ENCODE data around the gene SLC30A10. TPM values are rescaled to one million over a fixed set of nuclear protein-coding genes. Genes with fewer than 3 reads are reported as not detected.
"Not testable (repeated sequence)": the region's sequence is repeated elsewhere in the genome, so short reads cannot be mapped to it uniquely, and the experiment has no call there.

Gene SLC30A10
- total RNA-seq, 1 donor from 2014 or later, result 1.0 TPM

GRCh38 chr1:219900882-219901281 lies 27.5 kb downstream of the SLC30A10 start:
- H3K27me3 ChIP-seq (ENCODE audit: control insufficient read depth in 3 of 3, insufficient read depth in 3 of 3, low read length in 3 of 3), result no peaks in the 10 kb centered on the region
- no peaks in the 10 kb centered on the region for H3K9me3 ChIP-seq (ENCODE audit: control insufficient read depth in 3 of 3, low read length in 3 of 3)
- no peaks in the 10 kb centered on the region for H3K4me1 ChIP-seq (ENCODE audit: control insufficient read depth in 3 of 3, insufficient read depth in 3 of 3, low read length in 3 of 3)
- H3K27ac ChIP-seq (ENCODE audit: low read depth, low read length), result no peak overlapping the region
- H3K36me3 ChIP-seq (ENCODE audit: control insufficient read depth in 3 of 3, insufficient read depth in 3 of 3, low read length in 3 of 3), result no peaks in the 10 kb centered on the region
- H3K9ac ChIP-seq (ENCODE audit: low read depth in 1 of 3, low read length in 3 of 3), result no peak overlapping the region
- no peak overlapping the region for H3K4me3 ChIP-seq (ENCODE audit: low read length in 3 of 3)

DNA sequence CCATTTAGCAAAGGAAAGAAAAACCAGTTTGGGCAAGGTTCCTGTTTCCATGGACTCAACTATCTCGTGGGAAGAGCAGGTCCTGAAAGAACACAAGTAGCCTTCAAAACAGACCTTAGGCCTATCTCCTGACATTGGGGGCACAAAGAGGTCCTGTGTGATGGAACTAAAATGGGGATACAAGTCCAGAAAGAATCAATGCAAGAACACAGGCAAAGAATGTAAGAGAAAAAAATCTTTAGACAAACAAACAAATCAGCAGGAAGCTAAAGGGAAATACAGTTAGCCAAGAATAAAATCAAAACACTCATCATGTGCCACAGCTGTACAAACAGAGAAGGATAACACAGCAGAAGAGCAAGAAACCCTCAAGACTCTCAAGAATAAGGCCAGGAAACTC lies 28.2 kb downstream of the SLC30A10 start:
- Histone ChIP-seq H3K27me3 (ENCODE audit: control insufficient read depth in 3 of 3, insufficient read depth in 3 of 3, low read length in 3 of 3) (no peaks in the 10 kb centered on the region), H3K27ac (ENCODE audit: low read depth, low read length) (no peak overlapping the region), H3K4me3 (ENCODE audit: low read length in 3 of 3) (no peak overlapping the region), H3K36me3 (ENCODE audit: control insufficient read depth in 3 of 3, insufficient read depth in 3 of 3, low read length in 3 of 3) (no peaks in the 10 kb centered on the region), H3K9ac (ENCODE audit: low read depth in 1 of 3, low read length in 3 of 3) (no peak overlapping the region), H3K4me1 (ENCODE audit: control insufficient read depth in 3 of 3, insufficient read depth in 3 of 3, low read length in 3 of 3) (no peaks in the 10 kb centered on the region), H3K9me3 (ENCODE audit: control insufficient read depth in 3 of 3, low read length in 3 of 3) (no peaks in the 10 kb centered on the region)

- no peaks in the 10 kb centered on the region for H3K27me3 ChIP-seq (ENCODE audit: control insufficient read depth in 3 of 3, insufficient read depth in 3 of 3, low read length in 3 of 3)
- no peaks in the 10 kb centered on the region for H3K36me3 ChIP-seq (ENCODE audit: control insufficient read depth in 3 of 3, insufficient read depth in 3 of 3, low read length in 3 of 3)
- H3K9ac ChIP-seq (ENCODE audit: low read depth in 1 of 3, low read length in 3 of 3), result no peak overlapping the region
- no peak overlapping the region for H3K27ac ChIP-seq (ENCODE audit: low read depth, low read length)
- H3K4me1 ChIP-seq (ENCODE audit: control insufficient read depth in 3 of 3, insufficient read depth in 3 of 3, low read length in 3 of 3), result no peaks in the 10 kb centered on the region
- no peaks in the 10 kb centered on the region for H3K9me3 ChIP-seq (ENCODE audit: control insufficient read depth in 3 of 3, low read length in 3 of 3)
- no peak overlapping the region for H3K4me3 ChIP-seq (ENCODE audit: low read length in 3 of 3)
These were observed 30.0 kb downstream of the SLC30A10 start for GRCh38 chr1:219898375-219898774.

DNA sequence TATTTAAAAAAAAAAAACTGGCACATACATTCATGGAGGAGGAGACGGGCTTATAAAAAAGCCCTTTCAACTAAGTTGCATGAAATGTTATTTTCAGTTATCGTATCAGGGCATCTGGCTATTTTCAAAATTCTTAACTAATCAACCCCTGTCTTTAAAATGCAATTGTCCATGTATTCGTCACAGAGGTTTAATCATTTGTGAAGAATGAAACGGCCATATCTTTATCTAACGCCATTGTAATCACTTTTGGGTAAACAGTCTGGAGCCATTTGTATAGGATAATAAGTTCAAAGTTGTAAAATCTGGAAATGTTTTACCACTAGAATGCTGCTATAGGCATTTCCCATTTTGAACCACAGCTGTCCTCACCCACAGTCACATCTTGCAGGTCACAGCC lies 30.4 kb downstream of the SLC30A10 start:
- H3K4me1 ChIP-seq (ENCODE audit: control insufficient read depth in 3 of 3, insufficient read depth in 3 of 3, low read length in 3 of 3), result no peaks in the 10 kb centered on the region
- H3K9me3 ChIP-seq (ENCODE audit: control insufficient read depth in 3 of 3, low read length in 3 of 3), result no peaks in the 10 kb centered on the region
- H3K27ac ChIP-seq (ENCODE audit: low read depth, low read length), result no peak overlapping the region
- no peak overlapping the region for H3K9ac ChIP-seq (ENCODE audit: low read depth in 1 of 3, low read length in 3 of 3)
- no peaks in the 10 kb centered on the region for H3K36me3 ChIP-seq (ENCODE audit: control insufficient read depth in 3 of 3, insufficient read depth in 3 of 3, low read length in 3 of 3)
- H3K27me3 ChIP-seq (ENCODE audit: control insufficient read depth in 3 of 3, insufficient read depth in 3 of 3, low read length in 3 of 3), result no peaks in the 10 kb centered on the region
- no peak overlapping the region for H3K4me3 ChIP-seq (ENCODE audit: low read length in 3 of 3)

DNA sequence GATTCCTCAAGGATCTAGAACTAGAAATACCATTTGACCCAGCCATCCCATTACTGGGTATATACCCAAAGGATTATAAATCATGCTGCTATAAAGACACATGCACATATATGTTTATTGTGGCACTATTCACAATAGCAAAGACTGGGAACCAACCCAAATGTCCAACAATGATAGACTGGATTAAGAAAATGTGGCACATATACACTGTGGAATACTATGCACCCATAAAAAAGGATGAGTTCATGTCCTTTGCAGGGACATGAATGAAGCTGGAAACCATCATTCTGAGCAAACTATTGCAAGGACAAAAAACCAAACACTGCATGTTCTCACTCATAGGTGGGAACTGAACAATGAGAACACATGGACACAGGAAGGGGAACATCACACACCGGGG lies 36.1 kb downstream of the SLC30A10 start:
- H3K4me3 ChIP-seq (ENCODE audit: low read length in 3 of 3); H3K9ac ChIP-seq (ENCODE audit: low read depth in 1 of 3, low read length in 3 of 3); H3K9me3 ChIP-seq (ENCODE audit: control insufficient read depth in 3 of 3, low read length in 3 of 3); H3K36me3 ChIP-seq (ENCODE audit: control insufficient read depth in 3 of 3, insufficient read depth in 3 of 3, low read length in 3 of 3); H3K27me3 ChIP-seq (ENCODE audit: control insufficient read depth in 3 of 3, insufficient read depth in 3 of 3, low read length in 3 of 3); H3K27ac ChIP-seq (ENCODE audit: low read depth, low read length); H3K4me1 ChIP-seq (ENCODE audit: control insufficient read depth in 3 of 3, insufficient read depth in 3 of 3, low read length in 3 of 3): not testable (repeated sequence)

DNA sequence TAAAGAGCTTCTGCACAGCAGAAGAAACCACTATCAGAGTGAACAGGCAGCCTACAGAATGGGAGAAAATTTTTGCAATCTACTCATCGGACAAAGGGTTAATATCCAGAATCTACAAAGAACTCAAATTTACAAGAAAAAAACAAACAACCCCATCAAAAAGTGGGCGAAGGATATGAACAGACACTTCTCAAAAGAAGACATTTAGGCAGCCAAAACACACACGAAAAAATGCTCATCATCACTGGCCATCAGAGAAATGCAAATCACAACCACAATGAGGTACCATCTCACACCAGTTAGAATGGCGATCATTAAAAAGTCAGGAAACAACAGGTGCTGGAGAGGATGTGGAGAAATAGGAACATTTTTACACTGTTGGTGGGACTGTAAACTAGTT lies 36.5 kb downstream of the SLC30A10 start:
- not testable (repeated sequence) for H3K4me1 ChIP-seq (ENCODE audit: control insufficient read depth in 3 of 3, insufficient read depth in 3 of 3, low read length in 3 of 3); H3K36me3 ChIP-seq (ENCODE audit: control insufficient read depth in 3 of 3, insufficient read depth in 3 of 3, low read length in 3 of 3); H3K27me3 ChIP-seq (ENCODE audit: control insufficient read depth in 3 of 3, insufficient read depth in 3 of 3, low read length in 3 of 3); H3K9ac ChIP-seq (ENCODE audit: low read depth in 1 of 3, low read length in 3 of 3); H3K9me3 ChIP-seq (ENCODE audit: control insufficient read depth in 3 of 3, low read length in 3 of 3); H3K4me3 ChIP-seq (ENCODE audit: low read length in 3 of 3); H3K27ac ChIP-seq (ENCODE audit: low read depth, low read length)

DNA sequence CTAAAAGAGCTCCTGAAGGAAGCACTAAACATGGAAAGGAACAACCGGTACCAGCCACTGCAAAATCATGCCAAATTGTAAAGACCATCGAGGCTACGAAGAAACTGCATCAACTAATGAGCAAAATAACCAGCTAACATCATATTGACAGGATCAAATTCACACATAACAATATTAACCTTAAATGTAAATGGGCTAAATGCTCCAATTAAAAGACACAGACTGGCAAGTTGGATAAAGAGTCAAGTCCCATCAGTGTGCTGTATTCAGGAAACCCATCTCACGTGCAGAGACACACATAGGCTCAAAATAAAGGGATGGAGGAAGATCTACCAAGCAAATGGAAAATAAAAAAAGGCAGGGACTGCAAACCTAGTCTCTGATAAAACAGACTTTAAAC lies 39.7 kb downstream of the SLC30A10 start:
- H3K4me3 ChIP-seq (ENCODE audit: low read length in 3 of 3); H3K9me3 ChIP-seq (ENCODE audit: control insufficient read depth in 3 of 3, low read length in 3 of 3); H3K9ac ChIP-seq (ENCODE audit: low read depth in 1 of 3, low read length in 3 of 3); H3K36me3 ChIP-seq (ENCODE audit: control insufficient read depth in 3 of 3, insufficient read depth in 3 of 3, low read length in 3 of 3); H3K27me3 ChIP-seq (ENCODE audit: control insufficient read depth in 3 of 3, insufficient read depth in 3 of 3, low read length in 3 of 3); H3K27ac ChIP-seq (ENCODE audit: low read depth, low read length); H3K4me1 ChIP-seq (ENCODE audit: control insufficient read depth in 3 of 3, insufficient read depth in 3 of 3, low read length in 3 of 3): not testable (repeated sequence)

DNA sequence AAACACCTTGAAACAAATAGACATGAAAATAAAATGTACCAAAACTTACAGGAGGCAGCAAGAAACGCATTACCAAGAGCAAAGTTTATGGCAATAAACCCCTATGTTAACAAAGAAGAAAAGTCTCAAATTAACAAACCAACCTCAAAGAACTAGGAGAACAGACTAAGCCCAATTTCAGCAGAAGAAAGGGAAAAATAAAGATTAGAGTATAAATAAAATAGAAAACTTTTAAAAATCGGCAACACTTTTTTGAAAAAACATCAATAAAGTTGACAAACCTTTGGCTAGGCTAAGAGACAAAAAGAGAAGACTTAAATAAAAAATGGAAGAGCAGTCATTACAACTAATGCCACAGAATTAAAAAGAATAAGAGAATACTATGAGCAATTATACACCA lies 42.7 kb downstream of the SLC30A10 start:
- no peak overlapping the region for H3K9ac ChIP-seq (ENCODE audit: low read depth in 1 of 3, low read length in 3 of 3)
- H3K9me3 ChIP-seq (ENCODE audit: control insufficient read depth in 3 of 3, low read length in 3 of 3), result peaks cover 0 to 2% (median 0%) of the 10 kb centered on the region in 3 donors
- no peaks in the 10 kb centered on the region for H3K36me3 ChIP-seq (ENCODE audit: control insufficient read depth in 3 of 3, insufficient read depth in 3 of 3, low read length in 3 of 3)
- no peak overlapping the region for H3K4me3 ChIP-seq (ENCODE audit: low read length in 3 of 3)
- H3K27me3 ChIP-seq (ENCODE audit: control insufficient read depth in 3 of 3, insufficient read depth in 3 of 3, low read length in 3 of 3), result no peaks in the 10 kb centered on the region
- H3K4me1 ChIP-seq (ENCODE audit: control insufficient read depth in 3 of 3, insufficient read depth in 3 of 3, low read length in 3 of 3), result no peaks in the 10 kb centered on the region
- no peak overlapping the region for H3K27ac ChIP-seq (ENCODE audit: low read depth, low read length)

GRCh38 chr1:219883400-219884332 lies 44.7 kb downstream of the SLC30A10 start:
- H3K27me3 ChIP-seq (ENCODE audit: control insufficient read depth in 3 of 3, insufficient read depth in 3 of 3, low read length in 3 of 3), result no peaks in the 10 kb centered on the region
- H3K36me3 ChIP-seq (ENCODE audit: control insufficient read depth in 3 of 3, insufficient read depth in 3 of 3, low read length in 3 of 3), result no peaks in the 10 kb centered on the region
- H3K4me3 ChIP-seq (ENCODE audit: low read length in 3 of 3), result no peak overlapping the region
- H3K9me3 ChIP-seq (ENCODE audit: control insufficient read depth in 3 of 3, low read length in 3 of 3), result peaks cover 0 to 2% (median 0%) of the 10 kb centered on the region in 3 donors
- H3K4me1 ChIP-seq (ENCODE audit: control insufficient read depth in 3 of 3, insufficient read depth in 3 of 3, low read length in 3 of 3), result no peaks in the 10 kb centered on the region
- no peak overlapping the region for H3K9ac ChIP-seq (ENCODE audit: low read depth in 1 of 3, low read length in 3 of 3)
- no peak overlapping the region for H3K27ac ChIP-seq (ENCODE audit: low read depth, low read length)

DNA sequence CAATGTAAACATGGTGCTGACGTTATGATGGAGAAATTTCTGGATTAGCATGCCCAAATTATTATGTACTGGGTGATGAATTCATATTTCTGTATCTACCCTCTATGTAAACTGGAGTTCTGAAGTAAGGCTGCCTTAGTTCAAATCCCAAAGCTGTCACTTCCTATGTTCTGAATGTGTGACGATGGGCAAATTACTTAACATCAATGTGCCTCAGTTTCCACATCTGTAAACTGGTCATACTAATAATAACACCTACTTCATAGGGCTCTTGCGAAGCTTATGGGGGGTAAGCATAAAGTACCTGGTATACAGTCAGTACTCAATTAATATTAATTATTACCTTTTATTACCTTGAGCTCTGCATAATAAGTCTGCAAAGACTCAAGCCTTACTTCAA lies 45.6 kb downstream of the SLC30A10 start:
- Histone ChIP-seq H3K9ac (ENCODE audit: low read depth in 1 of 3, low read length in 3 of 3) (no peak overlapping the region), H3K4me3 (ENCODE audit: low read length in 3 of 3) (no peak overlapping the region), H3K9me3 (ENCODE audit: control insufficient read depth in 3 of 3, low read length in 3 of 3) (peaks cover 0 to 2% (median 0%) of the 10 kb centered on the region in 3 donors), H3K27me3 (ENCODE audit: control insufficient read depth in 3 of 3, insufficient read depth in 3 of 3, low read length in 3 of 3) (no peaks in the 10 kb centered on the region), H3K36me3 (ENCODE audit: control insufficient read depth in 3 of 3, insufficient read depth in 3 of 3, low read length in 3 of 3) (no peaks in the 10 kb centered on the region), H3K27ac (ENCODE audit: low read depth, low read length) (no peak overlapping the region), H3K4me1 (ENCODE audit: control insufficient read depth in 3 of 3, insufficient read depth in 3 of 3, low read length in 3 of 3) (no peaks in the 10 kb centered on the region)

All from skeletal muscle tissue (tissue), 4 donors.